ENCODE data around the gene HNRNPK. TPM values are rescaled to one million over a fixed set of nuclear protein-coding genes. Genes with fewer than 3 reads are reported as not detected.
"Not testable (repeated sequence)": the region's sequence is repeated elsewhere in the genome, so short reads cannot be mapped to it uniquely, and the experiment has no call there.

The HNRNPK gene
- total RNA-seq, 1 donor from 2014 or later, result 691 TPM

- TF ChIP-seq CTCF (IDR thresholded peaks at IDR 0.05; ENCODE audit: insufficient read depth, low read length, poor library complexity, severe bottlenecking), result no peak
- Histone ChIP-seq H3K27me3 (ENCODE audit: control insufficient read depth, insufficient read depth, low read length) (no peaks in the 10 kb centered on the region), H3K4me3 (ENCODE audit: low read depth, low read length) (peak overlapping the region; percentile 41), H3K36me3 (ENCODE audit: control insufficient read depth, insufficient read depth, low read length) (no peaks in the 10 kb centered on the region)
- DNase-seq (ENCODE audit: low read depth), result no peak
These were observed 23.4 kb downstream of the HNRNPK start for GRCh38 chr9:83956436-83957247.

GRCh38 chr9:83956086-83956435 lies 24.0 kb downstream of the HNRNPK start:
- Histone ChIP-seq H3K36me3 (ENCODE audit: control insufficient read depth, insufficient read depth, low read length) (no peaks in the 10 kb centered on the region), H3K4me3 (ENCODE audit: low read depth, low read length) (peak overlapping the region; percentile 41), H3K27me3 (ENCODE audit: control insufficient read depth, insufficient read depth, low read length) (no peaks in the 10 kb centered on the region)
- no peak for TF ChIP-seq CTCF (IDR thresholded peaks at IDR 0.05; ENCODE audit: insufficient read depth, low read length, poor library complexity, severe bottlenecking)
- no peak for DNase-seq (ENCODE audit: low read depth)

- not testable (repeated sequence) for DNase-seq (ENCODE audit: low read depth); H3K36me3 ChIP-seq (ENCODE audit: control insufficient read depth, insufficient read depth, low read length); H3K4me3 ChIP-seq (ENCODE audit: low read depth, low read length); H3K27me3 ChIP-seq (ENCODE audit: control insufficient read depth, insufficient read depth, low read length)
These were observed 31.9 kb downstream of the HNRNPK start for GRCh38 chr9:83948096-83948495.

GRCh38 chr9:83940590-83941303 lies 39.3 kb downstream of the HNRNPK start:
- DNase-seq (ENCODE audit: low read depth), result no peak
- no peak overlapping the region for H3K4me3 ChIP-seq (ENCODE audit: low read depth, low read length)
- H3K27me3 ChIP-seq (ENCODE audit: control insufficient read depth, insufficient read depth, low read length), result no peaks in the 10 kb centered on the region
- TF ChIP-seq CTCF (IDR thresholded peaks at IDR 0.05; ENCODE audit: insufficient read depth, low read length, poor library complexity, severe bottlenecking), result no peak
- no peaks in the 10 kb centered on the region for H3K36me3 ChIP-seq (ENCODE audit: control insufficient read depth, insufficient read depth, low read length)

- no peak for DNase-seq (ENCODE audit: low read depth)
- Histone ChIP-seq H3K27me3 (ENCODE audit: control insufficient read depth, insufficient read depth, low read length) (no peaks in the 10 kb centered on the region), H3K4me3 (ENCODE audit: low read depth, low read length) (no peak overlapping the region), H3K36me3 (ENCODE audit: control insufficient read depth, insufficient read depth, low read length) (no peaks in the 10 kb centered on the region)
- TF ChIP-seq CTCF (IDR thresholded peaks at IDR 0.05; ENCODE audit: insufficient read depth, low read length, poor library complexity, severe bottlenecking), result peak; percentile 60
These were observed 42.1 kb downstream of the HNRNPK start for GRCh38 chr9:83937861-83938455.

- Histone ChIP-seq H3K36me3 (ENCODE audit: control insufficient read depth, insufficient read depth, low read length) (no peaks in the 10 kb centered on the region), H3K4me3 (ENCODE audit: low read depth, low read length) (no peak overlapping the region), H3K27me3 (ENCODE audit: control insufficient read depth, insufficient read depth, low read length) (no peaks in the 10 kb centered on the region)
- no peak for DNase-seq (ENCODE audit: low read depth)
- TF ChIP-seq CTCF (IDR thresholded peaks at IDR 0.05; ENCODE audit: insufficient read depth, low read length, poor library complexity, severe bottlenecking), result no peak
These were observed 43.5 kb downstream of the HNRNPK start for GRCh38 chr9:83936523-83936922.
